ENCODE data around the gene SLC9A9.

The SLC9A9 gene

DNA sequence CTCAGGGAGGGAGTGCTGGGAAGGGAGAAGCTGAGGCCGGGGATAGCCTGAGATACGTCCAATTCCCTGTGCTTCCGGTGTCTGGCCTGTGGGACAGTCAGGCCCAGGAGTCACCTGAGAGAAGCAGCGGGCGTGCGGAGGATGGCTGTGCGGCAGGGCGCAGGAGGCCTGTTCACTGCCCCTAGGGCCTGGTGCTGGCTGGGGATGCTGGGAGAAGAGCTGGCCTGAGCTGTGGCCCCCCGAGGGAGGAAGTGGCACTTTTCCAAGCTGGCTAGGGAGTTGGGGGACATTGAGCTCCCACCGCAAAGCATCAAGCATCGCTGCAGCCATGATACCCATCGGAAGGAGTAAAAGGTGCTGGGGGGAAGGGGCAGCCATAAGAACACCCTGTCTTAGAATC, 619.9 kb downstream of the SLC9A9 start:
- DNase-seq: no peak

DNA sequence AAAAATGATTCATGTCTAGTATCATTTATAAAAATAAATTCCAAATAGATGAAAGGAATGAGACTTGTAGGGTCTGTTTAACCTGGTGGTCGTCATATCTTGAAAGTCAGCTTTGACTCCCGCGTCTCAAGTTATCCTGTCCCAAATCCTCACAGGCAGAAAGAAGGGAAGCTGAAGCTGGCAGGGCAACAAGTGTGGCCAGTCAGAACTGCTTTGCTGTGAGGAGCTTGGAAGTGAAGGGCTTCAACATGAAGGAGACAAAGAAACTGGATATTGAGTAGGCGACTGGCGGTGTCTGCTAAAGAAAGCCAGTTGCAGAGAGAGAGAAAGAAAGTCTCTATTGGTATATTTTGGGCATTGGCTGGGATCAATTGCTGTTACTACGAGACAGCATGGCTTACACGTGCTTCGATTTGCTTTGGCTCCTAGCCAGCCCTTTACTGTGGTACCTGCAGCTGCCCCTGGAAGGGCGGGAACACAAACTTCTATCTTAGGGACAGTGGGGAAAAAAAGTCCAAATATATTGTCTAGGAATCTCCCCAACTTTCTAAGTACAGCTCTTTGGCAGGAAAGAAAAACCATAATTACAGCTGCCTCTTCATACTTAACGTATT, 621.5 kb downstream of the SLC9A9 start:
- DNase-seq: no peak

DNA sequence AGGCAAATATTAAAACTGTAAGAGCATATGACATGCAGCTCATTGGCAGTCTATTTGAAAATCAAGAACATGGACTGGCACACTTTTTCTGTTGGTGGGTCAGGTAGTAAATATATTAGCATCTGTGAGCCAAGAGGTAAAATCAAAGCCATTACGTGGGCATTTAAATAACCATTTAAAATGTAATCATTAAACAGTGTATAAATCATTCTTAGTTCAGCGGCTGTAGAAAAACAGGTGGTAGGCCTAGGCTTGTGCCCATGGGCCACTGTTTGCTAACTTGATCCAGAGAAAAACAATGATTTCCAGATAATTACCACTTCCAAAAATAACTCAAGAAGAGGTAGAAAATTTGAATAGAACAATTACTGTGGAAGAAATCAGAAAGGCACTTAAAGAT, 623.6 kb downstream of the SLC9A9 start:
- no peak for DNase-seq

DNA sequence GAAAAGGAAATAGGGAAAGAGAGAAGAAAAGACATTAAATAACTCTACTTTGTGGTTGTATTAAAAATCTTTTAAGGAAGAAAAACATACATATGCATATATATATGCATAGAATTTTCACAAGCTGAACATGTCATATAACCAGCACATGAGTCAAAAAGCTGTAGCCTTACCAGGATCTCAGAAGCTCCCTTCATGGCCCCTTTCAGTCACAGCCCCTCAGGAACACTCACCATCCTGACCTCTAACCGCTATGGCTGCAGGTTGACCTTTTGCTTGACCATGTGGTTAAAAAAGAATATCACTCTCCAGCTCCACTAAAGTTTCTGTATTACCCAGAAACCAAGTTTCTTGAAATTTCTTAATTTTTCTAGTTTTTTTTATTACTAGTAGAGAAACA, 625.3 kb downstream of the SLC9A9 start:
- no peak for DNase-seq

DNA sequence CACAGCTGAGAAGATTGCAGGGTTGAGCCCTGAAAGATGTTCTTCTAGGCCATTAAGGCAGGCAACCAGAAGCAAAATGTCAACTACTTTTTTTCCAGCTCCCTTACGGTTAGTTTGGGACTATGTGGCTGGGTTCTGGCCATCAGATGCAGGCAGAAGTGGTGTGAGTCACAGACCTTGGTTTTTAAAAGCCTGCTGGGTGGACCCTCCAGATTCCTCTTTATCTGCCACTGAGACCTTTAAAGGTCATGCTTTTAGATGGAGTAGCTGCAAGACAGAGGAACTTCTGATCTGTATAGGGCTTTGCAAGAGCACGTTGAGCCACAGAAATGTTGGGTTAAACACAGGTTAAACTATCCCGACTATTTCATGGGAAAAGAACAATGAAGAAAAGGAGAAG, 625.8 kb downstream of the SLC9A9 start:
- DNase-seq: no peak

DNA sequence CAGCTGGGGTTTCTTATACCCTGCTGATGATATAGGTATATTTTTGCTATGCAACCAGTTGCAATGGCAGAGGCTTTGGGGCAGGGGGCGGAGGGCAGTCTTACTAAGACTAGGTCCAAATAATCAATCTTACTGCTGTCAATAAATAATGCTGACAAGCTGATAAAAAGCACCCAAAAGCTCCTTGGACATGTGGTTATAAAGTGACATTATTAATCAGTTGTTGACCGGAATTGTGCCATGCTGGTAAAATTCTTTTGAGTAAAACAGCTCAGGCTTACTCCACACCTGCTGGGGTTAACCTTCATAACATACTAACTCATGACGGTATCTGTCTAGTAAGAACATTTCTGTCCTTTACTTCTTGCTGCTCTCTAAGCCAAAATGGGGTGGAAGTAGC, 626.8 kb downstream of the SLC9A9 start:
- no peak for DNase-seq

DNA sequence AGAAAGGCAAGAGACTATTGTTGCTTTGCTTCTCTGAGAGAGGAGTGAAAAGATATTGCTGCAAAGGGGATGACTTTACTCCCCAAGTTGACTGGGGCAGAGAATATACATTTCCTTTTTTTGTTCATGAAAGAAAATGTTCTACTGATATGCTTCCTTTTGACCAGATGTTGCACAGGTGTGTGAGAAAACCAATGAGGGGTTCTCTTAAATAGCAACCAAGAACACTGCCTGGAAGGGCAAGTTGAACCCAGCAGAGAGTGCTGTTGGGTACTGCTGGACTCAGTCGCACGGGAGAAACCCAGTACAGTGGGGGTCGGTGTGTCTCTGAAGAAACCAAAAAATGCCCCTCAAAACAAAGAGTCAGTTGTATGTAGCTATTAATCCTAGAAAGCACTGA, 627.5 kb downstream of the SLC9A9 start:
- DNase-seq: no peak

DNA sequence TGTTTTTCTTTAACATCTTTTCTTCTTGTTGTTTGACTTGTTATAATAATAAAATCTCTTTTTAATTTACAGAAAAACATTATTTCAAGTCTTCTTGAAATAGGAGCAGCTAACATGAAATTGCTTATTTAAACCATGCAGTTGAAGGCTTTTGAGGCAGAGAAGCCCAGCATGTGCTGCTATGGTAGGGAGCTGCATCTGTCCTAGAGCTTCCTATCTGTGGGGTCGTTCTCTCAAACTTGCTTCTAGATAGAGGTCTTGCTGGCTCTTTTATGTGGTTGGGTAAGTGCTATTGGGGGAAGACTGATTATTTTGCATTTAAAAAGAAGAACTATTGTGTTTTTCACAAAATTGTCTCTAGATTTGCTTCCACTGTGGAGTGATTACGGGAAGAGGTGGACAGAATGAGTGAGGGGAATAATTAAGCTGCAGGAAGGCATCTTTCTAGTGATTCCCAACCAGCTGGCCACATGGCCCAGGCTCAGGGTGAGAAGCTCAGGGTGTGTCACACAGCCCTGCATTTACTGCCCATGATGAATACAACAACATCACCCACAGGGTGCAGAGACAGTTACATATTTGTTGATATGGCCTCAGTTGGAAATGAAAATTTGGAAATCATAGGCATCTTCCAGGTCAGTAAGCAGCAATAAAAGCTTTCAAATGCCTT, 630.0 kb downstream of the SLC9A9 start:
- DNase-seq: no peak

DNA sequence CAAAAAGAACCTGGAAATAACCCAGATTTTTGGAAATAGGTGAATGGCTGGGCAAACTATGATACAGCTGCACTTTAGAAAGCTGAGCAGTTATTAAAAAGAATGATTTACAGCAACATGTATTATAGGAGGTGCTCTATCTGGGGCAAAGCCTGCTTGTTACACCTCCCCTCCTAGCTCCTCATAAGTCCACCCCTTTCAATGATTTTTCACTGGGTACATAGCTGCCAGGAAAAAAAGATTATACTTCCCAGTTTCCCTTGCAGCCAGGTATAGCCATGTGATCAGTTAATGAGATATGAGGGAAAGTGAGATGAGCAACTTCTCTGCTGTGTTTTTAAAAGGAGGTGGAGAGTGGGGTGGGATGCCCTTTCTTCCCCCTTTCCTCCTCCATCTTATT, 631.0 kb downstream of the SLC9A9 start:
- no peak for DNase-seq

DNA sequence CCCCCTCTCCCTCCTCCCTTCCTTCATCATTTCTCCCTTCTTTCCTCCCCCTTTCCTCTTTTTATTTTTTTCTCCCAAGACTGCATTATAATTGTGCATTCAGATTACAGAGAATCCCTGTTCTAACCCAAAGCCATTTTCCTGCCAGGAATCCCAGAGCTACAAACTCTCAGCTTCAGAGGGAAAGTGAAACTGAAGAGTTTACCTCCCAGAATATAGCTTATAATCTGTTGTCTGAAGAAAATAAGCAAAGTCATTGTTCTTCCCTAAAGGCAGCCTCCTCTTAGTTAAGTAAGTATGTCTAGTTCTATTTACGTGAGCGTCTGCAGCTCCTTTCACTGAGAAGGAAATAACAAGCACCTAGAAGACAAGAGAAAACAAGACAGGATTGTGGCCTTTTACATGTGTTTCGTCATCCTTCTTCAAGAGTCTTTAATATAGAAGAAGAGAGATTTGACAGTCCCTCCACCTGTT, 631.5 kb downstream of the SLC9A9 start:
- no peak for DNase-seq
